HEK293 (cell line): ENCODE data around the gene RALA.

Experiments
- CTCF ChIA-PET: fragments of 350-600 bp; formaldehyde crosslinking; extraction: SDS; loops from one replicate; lab custom pipeline; 2021; ENCODE audit warnings: antibody characterized with exemption; lab: Yijun Ruan, JAX
- POLR2A ChIA-PET: fragments of 300-600 bp; formaldehyde crosslinking; extraction: SDS; loops from one replicate; lab custom pipeline; 2020; ENCODE audit warnings: antibody characterized with exemption, inconsistent platforms; lab: Yijun Ruan, JAX
- H3K27ac ChIP-seq: fragments of 200-500 bp; sonication (Bioruptor generic); 2 replicates; pipeline ENCODE4 v1.5.1; 2014; ENCODE audit warnings: low read depth, low read length, control low read depth, inconsistent platforms; ENCODE audit errors: extremely low read depth
- H3K36me3 ChIP-seq, 2 experiments: fragments of 200-500 bp in 1 of 2; sonication (Bioruptor generic) in 1 of 2; 1 replicate in 1 of 2; 2 replicates in 1 of 2; pipeline ENCODE4 v1.5.1; 2014 to 2017; ENCODE audit warnings: inconsistent platforms in 2 of 2, low read length in 2 of 2; ENCODE audit not compliant: control insufficient read depth in 2 of 2, insufficient read depth in 1 of 2
- H3K4me1 ChIP-seq: fragments of 200-500 bp; sonication (Bioruptor generic); 2 replicates; pipeline ENCODE4 v1.5.1; 2014; ENCODE audit warnings: mild to moderate bottlenecking, low read length, inconsistent platforms; ENCODE audit not compliant: control insufficient read depth, insufficient read depth
- H3K4me3 ChIP-seq: 2 replicates; pipeline ENCODE4 v1.5.1; 2011; ENCODE audit warnings: low read depth, mild to moderate bottlenecking, control low read depth, low read length, moderate library complexity
- H3K9me3 ChIP-seq: fragments of 200-500 bp; sonication (Bioruptor generic); 2 replicates; pipeline ENCODE4 v1.5.1; 2014; ENCODE audit warnings: low read depth, low read length, inconsistent platforms; ENCODE audit not compliant: control insufficient read depth, insufficient read depth
- TRIM28 ChIP-seq: IDR thresholded peaks from 2 replicates; pipeline ENCODE4 v1.6.1; 2011; ENCODE audit warnings: low read length, control low read depth, borderline replicate concordance
- ZNF132 ChIP-seq: fragments of 450-650 bp; formaldehyde crosslinking; IDR thresholded peaks from 2 replicates; pipeline ENCODE4 v1.5.1; 2017; ENCODE audit warnings: missing biosample characterization, missing genetic modification characterization, borderline replicate concordance
- ZNF146 ChIP-seq: fragments of 450-650 bp; formaldehyde crosslinking; IDR thresholded peaks from 2 replicates; pipeline ENCODE4 v1.5.1; 2016; ENCODE audit warnings: missing biosample characterization, missing genetic modification characterization
- ZNF549 ChIP-seq: fragments of 450-650 bp; IDR thresholded peaks from 2 replicates; pipeline ENCODE4 v1.5.1; 2018; ENCODE audit warnings: missing biosample characterization, missing genetic modification characterization, mild to moderate bottlenecking, inconsistent platforms, moderate library complexity
- ZNF621 ChIP-seq: fragments of 450-650 bp; formaldehyde crosslinking; IDR thresholded peaks from 2 replicates; pipeline ENCODE4 v1.5.1; 2017; ENCODE audit warnings: missing biosample characterization, missing genetic modification characterization
- ZNF677 ChIP-seq: fragments of 450-650 bp; IDR thresholded peaks from 2 replicates; pipeline ENCODE4 v1.5.0; 2018; ENCODE audit warnings: missing biosample characterization, mild to moderate bottlenecking, missing genetic modification characterization, moderate library complexity
- TF ChIP-seq, protein P1 (sequence below): fragments of 450-650 bp; formaldehyde crosslinking; IDR thresholded peaks from 2 replicates; pipeline ENCODE4 v1.5.1; 2016; ENCODE audit warnings: missing biosample characterization, missing genetic modification characterization
- TF ChIP-seq, protein P2 (sequence below): fragments of 450-650 bp; formaldehyde crosslinking; IDR thresholded peaks from 2 replicates; pipeline ENCODE4 v1.5.1; 2016; ENCODE audit warnings: missing biosample characterization, missing genetic modification characterization
- TF ChIP-seq, protein P3 (sequence below): fragments of 450-650 bp; formaldehyde crosslinking; IDR thresholded peaks from 2 replicates; pipeline ENCODE4 v1.5.1; 2017; ENCODE audit warnings: missing biosample characterization, missing genetic modification characterization
- TF ChIP-seq, protein P4 (sequence below): fragments of 450-650 bp; formaldehyde crosslinking; IDR thresholded peaks from 2 replicates; pipeline ENCODE4 v1.5.1; 2016; ENCODE audit warnings: missing biosample characterization, missing genetic modification characterization

Gene RALA

DNA sequence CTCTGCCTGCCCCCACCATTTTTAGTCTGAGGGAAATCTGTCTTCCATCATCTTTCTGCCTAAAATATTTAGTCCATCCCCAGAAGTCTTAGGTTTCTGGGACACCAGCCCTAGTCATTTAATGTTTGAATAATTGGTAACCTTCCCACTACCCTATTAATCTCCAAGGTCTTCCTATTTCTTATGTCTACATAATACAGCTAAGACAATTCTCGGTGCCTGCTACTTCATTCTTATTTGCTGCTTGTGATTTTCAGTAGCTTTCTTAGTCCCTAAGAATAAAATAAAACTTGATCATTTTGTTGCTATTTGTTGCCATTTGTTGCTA lies 11.1 kb downstream of the RALA start (continued):
- TF ChIP-seq ZNF677 (tag by site-specific recombination): no peak
- TF ChIP-seq ZNF549 (tag by site-specific recombination): no peak

DNA sequence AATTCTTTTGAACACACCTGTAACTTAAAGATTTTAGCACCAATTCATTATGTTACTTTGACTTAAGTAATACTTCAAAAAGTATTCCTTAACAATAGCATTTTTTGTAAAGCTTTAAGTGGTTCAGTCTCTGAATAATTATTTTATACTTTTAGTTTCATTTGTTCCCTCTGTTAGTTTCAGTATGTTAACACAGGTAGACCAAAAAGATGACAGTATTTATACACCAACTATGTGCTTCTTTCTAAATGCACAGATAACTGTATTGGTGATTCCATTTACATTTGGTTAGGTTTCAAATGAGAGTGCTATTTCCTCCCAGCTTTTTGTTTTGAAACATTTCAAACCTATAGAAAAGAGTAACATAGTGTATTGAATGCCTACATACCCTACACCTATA lies 14.0 kb downstream of the RALA start:
- Histone ChIP-seq H3K27ac (no peak overlapping the region), H3K4me3 (no peak overlapping the region), H3K4me1 (peaks cover 7% of the 10 kb centered on the region; the same call in 1 of the 2 replicates), H3K9me3 (no peaks in the 10 kb centered on the region), H3K36me3 (no peaks in the 10 kb centered on the region)
- ChIA-PET CTCF (interaction anchor here (0.8 to 1.0 kb wide), 2 partner anchors 11 to 57 kb away, joined by 3 to 4 read pairs; no protein-coding TSS in a partner anchor), POLR2A (interaction anchor here (0.6 kb wide), 1 partner anchor 262 kb away, joined by 3 read pairs; no protein-coding TSS in a partner anchor)
- TF ChIP-seq TRIM28 (no peak), ZNF621 (tag by site-specific recombination) (no peak), ZNF132 (tag by site-specific recombination) (no peak)
- TF ChIP-seq, protein P1, sequence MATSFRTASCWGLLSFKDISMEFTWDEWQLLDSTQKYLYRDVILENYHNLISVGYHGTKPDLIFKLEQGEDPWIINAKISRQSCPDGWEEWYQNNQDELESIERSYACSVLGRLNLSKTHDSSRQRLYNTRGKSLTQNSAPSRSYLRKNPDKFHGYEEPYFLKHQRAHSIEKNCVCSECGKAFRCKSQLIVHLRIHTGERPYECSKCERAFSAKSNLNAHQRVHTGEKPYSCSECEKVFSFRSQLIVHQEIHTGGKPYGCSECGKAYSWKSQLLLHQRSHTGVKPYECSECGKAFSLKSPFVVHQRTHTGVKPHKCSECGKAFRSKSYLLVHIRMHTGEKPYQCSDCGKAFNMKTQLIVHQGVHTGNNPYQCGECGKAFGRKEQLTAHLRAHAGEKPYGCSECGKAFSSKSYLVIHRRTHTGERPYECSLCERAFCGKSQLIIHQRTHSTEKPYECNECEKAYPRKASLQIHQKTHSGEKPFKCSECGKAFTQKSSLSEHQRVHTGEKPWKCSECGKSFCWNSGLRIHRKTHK (tag by site-specific recombination): no peak
- TF ChIP-seq, protein P2, sequence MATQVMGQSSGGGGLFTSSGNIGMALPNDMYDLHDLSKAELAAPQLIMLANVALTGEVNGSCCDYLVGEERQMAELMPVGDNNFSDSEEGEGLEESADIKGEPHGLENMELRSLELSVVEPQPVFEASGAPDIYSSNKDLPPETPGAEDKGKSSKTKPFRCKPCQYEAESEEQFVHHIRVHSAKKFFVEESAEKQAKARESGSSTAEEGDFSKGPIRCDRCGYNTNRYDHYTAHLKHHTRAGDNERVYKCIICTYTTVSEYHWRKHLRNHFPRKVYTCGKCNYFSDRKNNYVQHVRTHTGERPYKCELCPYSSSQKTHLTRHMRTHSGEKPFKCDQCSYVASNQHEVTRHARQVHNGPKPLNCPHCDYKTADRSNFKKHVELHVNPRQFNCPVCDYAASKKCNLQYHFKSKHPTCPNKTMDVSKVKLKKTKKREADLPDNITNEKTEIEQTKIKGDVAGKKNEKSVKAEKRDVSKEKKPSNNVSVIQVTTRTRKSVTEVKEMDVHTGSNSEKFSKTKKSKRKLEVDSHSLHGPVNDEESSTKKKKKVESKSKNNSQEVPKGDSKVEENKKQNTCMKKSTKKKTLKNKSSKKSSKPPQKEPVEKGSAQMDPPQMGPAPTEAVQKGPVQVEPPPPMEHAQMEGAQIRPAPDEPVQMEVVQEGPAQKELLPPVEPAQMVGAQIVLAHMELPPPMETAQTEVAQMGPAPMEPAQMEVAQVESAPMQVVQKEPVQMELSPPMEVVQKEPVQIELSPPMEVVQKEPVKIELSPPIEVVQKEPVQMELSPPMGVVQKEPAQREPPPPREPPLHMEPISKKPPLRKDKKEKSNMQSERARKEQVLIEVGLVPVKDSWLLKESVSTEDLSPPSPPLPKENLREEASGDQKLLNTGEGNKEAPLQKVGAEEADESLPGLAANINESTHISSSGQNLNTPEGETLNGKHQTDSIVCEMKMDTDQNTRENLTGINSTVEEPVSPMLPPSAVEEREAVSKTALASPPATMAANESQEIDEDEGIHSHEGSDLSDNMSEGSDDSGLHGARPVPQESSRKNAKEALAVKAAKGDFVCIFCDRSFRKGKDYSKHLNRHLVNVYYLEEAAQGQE: no peak
- TF ChIP-seq, protein P3, sequence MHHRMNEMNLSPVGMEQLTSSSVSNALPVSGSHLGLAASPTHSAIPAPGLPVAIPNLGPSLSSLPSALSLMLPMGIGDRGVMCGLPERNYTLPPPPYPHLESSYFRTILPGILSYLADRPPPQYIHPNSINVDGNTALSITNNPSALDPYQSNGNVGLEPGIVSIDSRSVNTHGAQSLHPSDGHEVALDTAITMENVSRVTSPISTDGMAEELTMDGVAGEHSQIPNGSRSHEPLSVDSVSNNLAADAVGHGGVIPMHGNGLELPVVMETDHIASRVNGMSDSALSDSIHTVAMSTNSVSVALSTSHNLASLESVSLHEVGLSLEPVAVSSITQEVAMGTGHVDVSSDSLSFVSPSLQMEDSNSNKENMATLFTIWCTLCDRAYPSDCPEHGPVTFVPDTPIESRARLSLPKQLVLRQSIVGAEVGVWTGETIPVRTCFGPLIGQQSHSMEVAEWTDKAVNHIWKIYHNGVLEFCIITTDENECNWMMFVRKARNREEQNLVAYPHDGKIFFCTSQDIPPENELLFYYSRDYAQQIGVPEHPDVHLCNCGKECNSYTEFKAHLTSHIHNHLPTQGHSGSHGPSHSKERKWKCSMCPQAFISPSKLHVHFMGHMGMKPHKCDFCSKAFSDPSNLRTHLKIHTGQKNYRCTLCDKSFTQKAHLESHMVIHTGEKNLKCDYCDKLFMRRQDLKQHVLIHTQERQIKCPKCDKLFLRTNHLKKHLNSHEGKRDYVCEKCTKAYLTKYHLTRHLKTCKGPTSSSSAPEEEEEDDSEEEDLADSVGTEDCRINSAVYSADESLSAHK (tag by site-specific recombination): no peak

DNA sequence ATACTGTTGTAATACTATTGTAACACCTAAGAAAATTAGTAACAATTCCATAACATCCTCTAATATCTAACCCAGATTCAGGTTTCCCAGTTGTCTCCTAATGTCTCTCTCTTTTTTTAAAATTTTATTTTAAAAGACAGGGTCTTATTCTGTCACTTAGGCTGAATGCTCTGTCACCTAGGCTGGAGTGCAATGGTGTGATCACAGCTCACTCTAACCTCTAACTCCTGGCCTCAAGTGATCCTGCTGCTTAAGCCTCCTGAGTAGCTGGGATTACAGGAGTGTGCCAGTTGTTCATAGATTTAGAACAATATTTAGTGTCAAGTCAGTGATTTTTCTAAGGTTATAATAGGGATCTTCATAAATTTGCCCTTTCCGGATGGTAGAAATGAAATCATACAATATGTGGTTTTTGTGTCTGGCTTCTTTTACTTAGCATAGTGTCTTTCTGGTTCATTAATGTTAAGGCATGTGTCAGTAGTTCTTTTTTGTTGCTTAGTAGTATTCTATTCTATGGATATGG lies 14.7 kb downstream of the RALA start:
- H3K27ac ChIP-seq: no peak overlapping the region
- peaks cover 13% of the 10 kb centered on the region; the same call in 1 of the 2 replicates for H3K4me1 ChIP-seq
- no peaks in the 10 kb centered on the region for H3K9me3 ChIP-seq
- TF ChIP-seq, protein P4, sequence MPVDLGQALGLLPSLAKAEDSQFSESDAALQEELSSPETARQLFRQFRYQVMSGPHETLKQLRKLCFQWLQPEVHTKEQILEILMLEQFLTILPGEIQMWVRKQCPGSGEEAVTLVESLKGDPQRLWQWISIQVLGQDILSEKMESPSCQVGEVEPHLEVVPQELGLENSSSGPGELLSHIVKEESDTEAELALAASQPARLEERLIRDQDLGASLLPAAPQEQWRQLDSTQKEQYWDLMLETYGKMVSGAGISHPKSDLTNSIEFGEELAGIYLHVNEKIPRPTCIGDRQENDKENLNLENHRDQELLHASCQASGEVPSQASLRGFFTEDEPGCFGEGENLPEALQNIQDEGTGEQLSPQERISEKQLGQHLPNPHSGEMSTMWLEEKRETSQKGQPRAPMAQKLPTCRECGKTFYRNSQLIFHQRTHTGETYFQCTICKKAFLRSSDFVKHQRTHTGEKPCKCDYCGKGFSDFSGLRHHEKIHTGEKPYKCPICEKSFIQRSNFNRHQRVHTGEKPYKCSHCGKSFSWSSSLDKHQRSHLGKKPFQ: no peak
- peak; percentile 42; the same call in 1 of the 2 replicates for TF ChIP-seq ZNF146
- POLR2A ChIA-PET: no interaction called here
- no peaks in the 10 kb centered on the region for H3K36me3 ChIP-seq
- H3K4me3 ChIP-seq: no peak overlapping the region
- CTCF ChIA-PET: interaction anchor here (1.0 kb wide), 1 partner anchor 12 kb away, joined by 3 read pairs; no protein-coding TSS in a partner anchor
